ENCODE results near the gene GGTLC3.
"Not testable (repeated sequence)": the region's sequence is repeated elsewhere in the genome, so short reads cannot be mapped to it uniquely, and the experiment has no call there.

Gene GGTLC3

GRCh38 chr22:18518061-18518460 lies at the start of gene GGTLC3:
Gene GGTLC3 (minus strand): TSS chr22:18518161. CDS start chr22:18517897, 264 bp downstream.
- DNase-seq, result not testable (repeated sequence)

GRCh38 chr22:18560099-18560974 lies 42.4 kb upstream of the GGTLC3 start:
- not testable (repeated sequence) for DNase-seq

- not testable (repeated sequence) for DNase-seq
Observed at GRCh38 chr22:18558939-18559338, 41.0 kb upstream of the GGTLC3 start.

- DNase-seq, result not testable (repeated sequence)
Observed at GRCh38 chr22:18558516-18558915, 40.6 kb upstream of the GGTLC3 start.

- DNase-seq, result not testable (repeated sequence)
Observed at GRCh38 chr22:18554280-18555256, 36.6 kb upstream of the GGTLC3 start.

- not testable (repeated sequence) for DNase-seq
Observed at GRCh38 chr22:18552839-18553597, 35.1 kb upstream of the GGTLC3 start.

GRCh38 chr22:18551046-18551445 lies 33.1 kb upstream of the GGTLC3 start:
- not testable (repeated sequence) for DNase-seq

GRCh38 chr22:18549458-18550179 lies 31.7 kb upstream of the GGTLC3 start:
- not testable (repeated sequence) for DNase-seq

GRCh38 chr22:18544615-18545014 lies 26.7 kb upstream of the GGTLC3 start:
- DNase-seq, result not testable (repeated sequence)

- not testable (repeated sequence) for DNase-seq
Observed at GRCh38 chr22:18543400-18543799, 25.4 kb upstream of the GGTLC3 start.

- not testable (repeated sequence) for DNase-seq
Observed at GRCh38 chr22:18539994-18540393, 22.0 kb upstream of the GGTLC3 start.

- DNase-seq, result not testable (repeated sequence)
Observed at GRCh38 chr22:18534315-18534714, 16.4 kb upstream of the GGTLC3 start.

GRCh38 chr22:18533633-18534032 lies 15.7 kb upstream of the GGTLC3 start:
- not testable (repeated sequence) for DNase-seq

- not testable (repeated sequence) for DNase-seq
Observed at GRCh38 chr22:18529416-18530145, 11.6 kb upstream of the GGTLC3 start.

GRCh38 chr22:18528597-18529415 lies 10.8 kb upstream of the GGTLC3 start:
- DNase-seq, result not testable (repeated sequence)

GRCh38 chr22:18527752-18528596 lies 10.0 kb upstream of the GGTLC3 start, which contains the start of gene TMEM191B:
Gene TMEM191B (plus strand): TSS chr22:18527802. CDS start chr22:18527981, 179 bp downstream.
- not testable (repeated sequence) for DNase-seq

- DNase-seq, result not testable (repeated sequence)
Observed at GRCh38 chr22:18523328-18523727, 5.4 kb upstream of the GGTLC3 start.

GRCh38 chr22:18522762-18523161 lies 4.8 kb upstream of the GGTLC3 start:
- DNase-seq, result not testable (repeated sequence)

GRCh38 chr22:18513454-18513853 lies 4.5 kb downstream of the GGTLC3 start:
- DNase-seq, result not testable (repeated sequence)

All from KG1 (cell line).